ENCODE results near the gene PDP2.

Gene PDP2

DNA sequence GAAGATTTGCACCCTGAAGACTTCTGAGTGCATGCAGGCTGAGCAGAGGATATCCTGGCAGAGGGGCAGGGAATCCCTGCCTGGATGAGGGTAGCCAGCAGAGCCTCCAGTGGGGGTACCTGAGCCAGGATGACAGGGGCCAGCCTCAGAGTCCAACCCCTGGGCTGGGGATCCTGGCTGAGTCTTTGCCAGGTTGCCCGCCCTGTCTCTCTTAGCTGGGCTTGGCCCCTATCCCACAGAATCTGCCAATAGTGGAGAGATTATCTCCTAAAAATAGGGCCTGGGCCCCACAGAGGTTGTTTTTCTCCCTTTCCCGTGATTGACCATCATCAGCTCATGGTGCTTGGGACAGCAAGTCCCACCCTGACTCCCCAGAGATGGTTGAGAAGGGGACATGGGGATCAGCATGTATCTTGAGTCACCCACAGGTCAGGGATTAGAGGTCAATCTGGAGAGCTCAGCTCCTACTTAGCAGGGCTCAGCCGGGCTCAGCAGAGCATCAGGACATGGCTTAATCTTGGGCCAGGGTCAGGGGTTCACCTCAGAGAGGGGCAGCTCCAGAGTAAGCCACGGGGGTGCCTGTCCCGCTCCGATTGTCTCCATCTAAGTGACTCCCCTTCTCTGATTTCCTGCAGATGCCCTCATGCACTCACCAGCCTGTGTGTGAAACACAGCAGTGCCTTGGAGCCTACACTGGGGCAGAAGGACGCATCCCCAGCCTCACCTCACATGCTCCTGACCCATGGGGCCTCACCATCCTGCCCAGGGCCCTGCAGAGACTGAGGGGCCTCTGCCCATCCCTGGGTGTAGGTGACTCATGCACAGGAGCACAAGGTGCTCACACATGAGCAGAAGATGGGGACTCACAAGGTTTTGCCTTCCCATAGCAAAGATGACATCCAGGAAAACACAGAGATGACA lies 26.9 kb downstream of the PDP2 start:
- no peak for DNase-seq
- Histone ChIP-seq H3K9ac (ENCODE audit: low read length) (no peak overlapping the region), H3K79me2 (ENCODE audit: control insufficient read depth, insufficient read depth, low read length, poor library complexity) (no peaks in the 10 kb centered on the region), H3K18ac (ENCODE audit: low read length) (no peak overlapping the region), H4K12ac (ENCODE audit: low read depth, low read length) (no peak overlapping the region), H4K8ac (ENCODE audit: low read depth, low read length) (no peak overlapping the region), H2AFZ (ENCODE audit: insufficient read depth, low read length, poor library complexity) (no peak overlapping the region), H3K4ac (ENCODE audit: low read depth, low read length) (no peak overlapping the region), H3K79me1 (ENCODE audit: low read length) (no peaks in the 10 kb centered on the region), H2BK120ac (ENCODE audit: insufficient read depth, low read length, poor library complexity) (no peak overlapping the region), H3K9me3 (ENCODE audit: insufficient read depth, low read depth, low read length) (peaks cover 2% of the 10 kb centered on the region), H2BK5ac (ENCODE audit: low read depth, low read length, poor library complexity) (no peak overlapping the region), H3K36me3 (ENCODE audit: control insufficient read depth in 1 of 2, insufficient read depth in 2 of 2, low read length in 2 of 2) (no peaks in the 10 kb centered on the region), H3K4me1 (ENCODE audit: control insufficient read depth in 1 of 2, insufficient read depth in 2 of 2, low read length in 2 of 2) (no peaks in the 10 kb centered on the region), H3K4me2 (ENCODE audit: low read length) (no peak overlapping the region), H3K14ac (ENCODE audit: low read length) (no peak overlapping the region), H3K4me3 (ENCODE audit: low read depth, low read length) (no peak overlapping the region), H3K23ac (ENCODE audit: low read length) (no peak overlapping the region), H2AK5ac (ENCODE audit: low read length) (no peak overlapping the region), H3K27ac (ENCODE audit: low read depth, low read length) (no peak overlapping the region), H4K91ac (ENCODE audit: low read depth, low read length) (no peak overlapping the region), H3K27me3 (ENCODE audit: insufficient read depth, low read length) (no peaks in the 10 kb centered on the region), H2BK12ac (ENCODE audit: low read length) (no peak overlapping the region)
- WGBS (ENCODE audit: extremely low coverage, insufficient coverage, insufficient read length), result no CpG with 5 or more reads among the region's 7 CpGs

DNA sequence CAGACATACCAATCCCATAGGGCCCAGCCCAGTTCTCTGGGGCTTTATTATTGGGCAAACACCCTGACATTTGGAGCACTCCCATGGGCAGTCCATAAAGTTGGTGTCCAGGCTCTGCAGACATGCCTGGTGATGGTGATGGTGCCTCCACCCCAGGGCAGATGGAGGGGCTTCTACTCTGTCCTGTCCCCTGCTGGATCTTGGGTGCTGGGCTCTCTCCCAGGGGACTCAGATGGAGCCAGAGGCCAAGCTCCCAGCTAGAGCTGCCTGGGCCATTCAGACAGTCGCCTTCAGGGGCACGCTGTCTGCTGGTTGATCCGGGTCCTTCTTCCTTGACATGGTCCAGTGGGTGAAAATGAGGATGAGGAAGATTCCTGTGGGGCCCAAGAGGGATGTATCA lies 27.8 kb downstream of the PDP2 start:
- Histone ChIP-seq H3K4me2 (ENCODE audit: low read length) (no peak overlapping the region), H2BK12ac (ENCODE audit: low read length) (no peak overlapping the region), H4K12ac (ENCODE audit: low read depth, low read length) (no peak overlapping the region), H3K14ac (ENCODE audit: low read length) (no peak overlapping the region), H3K79me1 (ENCODE audit: low read length) (no peaks in the 10 kb centered on the region), H3K23ac (ENCODE audit: low read length) (no peak overlapping the region), H3K27ac (ENCODE audit: low read depth, low read length) (no peak overlapping the region), H3K4ac (ENCODE audit: low read depth, low read length) (no peak overlapping the region), H2BK5ac (ENCODE audit: low read depth, low read length, poor library complexity) (no peak overlapping the region), H2AFZ (ENCODE audit: insufficient read depth, low read length, poor library complexity) (no peak overlapping the region), H3K27me3 (ENCODE audit: insufficient read depth, low read length) (no peaks in the 10 kb centered on the region), H3K4me3 (ENCODE audit: low read depth, low read length) (no peak overlapping the region), H2BK120ac (ENCODE audit: insufficient read depth, low read length, poor library complexity) (no peak overlapping the region), H3K36me3 (ENCODE audit: control insufficient read depth in 1 of 2, insufficient read depth in 2 of 2, low read length in 2 of 2) (no peaks in the 10 kb centered on the region), H4K91ac (ENCODE audit: low read depth, low read length) (no peak overlapping the region), H3K79me2 (ENCODE audit: control insufficient read depth, insufficient read depth, low read length, poor library complexity) (no peaks in the 10 kb centered on the region), H4K8ac (ENCODE audit: low read depth, low read length) (no peak overlapping the region), H3K18ac (ENCODE audit: low read length) (no peak overlapping the region), H2AK5ac (ENCODE audit: low read length) (no peak overlapping the region), H3K9me3 (ENCODE audit: insufficient read depth, low read depth, low read length) (peaks cover 2% of the 10 kb centered on the region), H3K4me1 (ENCODE audit: control insufficient read depth in 1 of 2, insufficient read depth in 2 of 2, low read length in 2 of 2) (no peaks in the 10 kb centered on the region), H3K9ac (ENCODE audit: low read length) (no peak overlapping the region)
- DNase-seq, result no peak
- WGBS (ENCODE audit: extremely low coverage, insufficient coverage, insufficient read length), result no CpG with 5 or more reads among the region's 3 CpGs

DNA sequence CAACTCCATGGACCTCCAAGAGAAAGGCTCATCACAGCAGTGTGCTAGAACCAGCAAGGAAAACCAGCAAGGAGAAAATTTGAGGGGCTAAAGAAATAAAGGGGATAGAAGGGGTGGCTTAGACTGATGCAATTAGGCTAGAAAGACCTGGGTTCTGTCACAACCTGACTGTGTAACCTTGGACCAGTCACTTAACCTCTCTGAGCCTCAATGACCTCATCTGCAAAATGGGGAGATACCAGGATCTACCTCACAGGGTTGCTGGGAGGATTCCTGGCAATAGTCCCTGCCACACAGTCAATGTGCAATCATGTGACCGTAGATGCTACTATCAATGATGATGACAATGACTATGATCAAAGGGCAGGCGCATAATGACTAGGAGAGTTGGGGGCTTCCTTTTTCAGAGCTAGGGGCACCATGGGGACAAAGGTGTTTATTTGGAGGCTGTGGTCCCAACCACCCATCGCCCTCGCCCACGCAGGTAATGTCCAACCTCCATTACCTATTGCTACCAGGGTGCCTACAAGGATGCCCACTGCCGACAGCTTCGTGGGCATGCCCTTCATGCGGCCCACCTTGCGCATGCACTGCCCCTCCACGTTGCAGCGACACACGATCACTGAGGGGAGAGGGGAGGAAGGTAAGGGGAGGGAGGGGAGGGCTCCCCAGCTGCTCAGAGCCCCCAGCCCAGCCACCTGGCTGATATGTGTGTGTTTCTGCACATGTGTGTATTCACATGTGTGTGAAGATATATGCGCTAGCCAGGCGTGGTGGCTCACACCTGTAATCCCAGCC lies 28.6 kb downstream of the PDP2 start:
- no peaks in the 10 kb centered on the region for H3K79me2 ChIP-seq (ENCODE audit: control insufficient read depth, insufficient read depth, low read length, poor library complexity)
- H3K23ac ChIP-seq (ENCODE audit: low read length), result no peak overlapping the region
- H2BK5ac ChIP-seq (ENCODE audit: low read depth, low read length, poor library complexity), result no peak overlapping the region
- H2BK120ac ChIP-seq (ENCODE audit: insufficient read depth, low read length, poor library complexity), result no peak overlapping the region
- no CpG with 5 or more reads among the region's 14 CpGs for WGBS (ENCODE audit: extremely low coverage, insufficient coverage, insufficient read length)
- no peak overlapping the region for H4K12ac ChIP-seq (ENCODE audit: low read depth, low read length)
- H3K4ac ChIP-seq (ENCODE audit: low read depth, low read length), result no peak overlapping the region
- H3K4me1 ChIP-seq (ENCODE audit: control insufficient read depth in 1 of 2, insufficient read depth in 2 of 2, low read length in 2 of 2), result no peaks in the 10 kb centered on the region
- H3K9ac ChIP-seq (ENCODE audit: low read length), result no peak overlapping the region
- H3K14ac ChIP-seq (ENCODE audit: low read length), result no peak overlapping the region
- H4K8ac ChIP-seq (ENCODE audit: low read depth, low read length), result no peak overlapping the region
- no peak overlapping the region for H3K27ac ChIP-seq (ENCODE audit: low read depth, low read length)
- H3K18ac ChIP-seq (ENCODE audit: low read length), result no peak overlapping the region
- H3K27me3 ChIP-seq (ENCODE audit: insufficient read depth, low read length), result no peaks in the 10 kb centered on the region
- no peaks in the 10 kb centered on the region for H3K79me1 ChIP-seq (ENCODE audit: low read length)
- H2AK5ac ChIP-seq (ENCODE audit: low read length), result no peak overlapping the region
- H2BK12ac ChIP-seq (ENCODE audit: low read length), result no peak overlapping the region
- no peak overlapping the region for H3K4me3 ChIP-seq (ENCODE audit: low read depth, low read length)
- H4K91ac ChIP-seq (ENCODE audit: low read depth, low read length), result no peak overlapping the region
- H3K9me3 ChIP-seq (ENCODE audit: insufficient read depth, low read depth, low read length), result peaks cover 2% of the 10 kb centered on the region
- H3K36me3 ChIP-seq (ENCODE audit: control insufficient read depth in 1 of 2, insufficient read depth in 2 of 2, low read length in 2 of 2), result no peaks in the 10 kb centered on the region
- no peak overlapping the region for H2AFZ ChIP-seq (ENCODE audit: insufficient read depth, low read length, poor library complexity)
- no peak for DNase-seq
- H3K4me2 ChIP-seq (ENCODE audit: low read length), result no peak overlapping the region

DNA sequence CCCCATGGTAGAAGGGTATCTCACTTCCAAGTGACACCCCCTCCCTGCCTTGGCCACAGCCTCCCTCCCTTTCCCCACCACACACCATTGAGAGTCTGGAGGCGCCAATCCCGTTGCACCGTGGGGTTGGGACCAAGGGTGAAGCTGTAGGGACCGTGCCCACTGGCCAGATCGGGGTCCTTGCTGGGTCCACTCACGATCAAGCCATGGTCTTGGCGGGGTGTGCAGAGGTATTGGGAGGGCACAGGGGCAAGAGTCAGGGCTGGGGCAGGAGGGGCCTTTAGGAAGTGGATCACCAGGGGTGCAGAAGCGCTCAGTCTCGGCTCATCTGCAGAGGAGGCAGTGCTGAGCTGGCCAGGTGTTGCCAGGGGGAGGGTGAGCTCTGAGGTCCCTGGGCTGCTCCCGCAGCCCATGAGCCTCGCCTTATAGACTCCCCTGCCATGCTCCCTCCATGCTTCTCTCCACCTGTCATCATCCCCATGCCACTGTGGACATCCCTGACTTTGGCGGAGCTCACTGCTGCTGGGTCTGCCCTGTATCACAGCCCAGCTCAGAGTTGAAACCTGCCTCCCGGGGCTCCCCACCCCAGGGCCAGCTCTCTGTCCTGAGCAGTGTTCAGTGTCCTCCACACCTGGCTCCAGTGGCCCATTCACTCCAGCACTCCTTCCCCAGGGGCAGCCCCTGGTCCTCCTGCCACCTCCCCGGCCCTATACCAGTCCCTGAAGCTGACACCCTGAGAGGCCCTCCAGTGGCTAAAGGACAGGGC lies 30.0 kb downstream of the PDP2 start:
- no peak overlapping the region for H3K9ac ChIP-seq (ENCODE audit: low read length)
- H3K23ac ChIP-seq (ENCODE audit: low read length), result no peak overlapping the region
- no CpG with 5 or more reads among the region's 14 CpGs for WGBS (ENCODE audit: extremely low coverage, insufficient coverage, insufficient read length)

More for the DNA sequence above, 30.0 kb downstream of the PDP2 start:
- H3K4me1 ChIP-seq (ENCODE audit: control insufficient read depth in 1 of 2, insufficient read depth in 2 of 2, low read length in 2 of 2), result no peaks in the 10 kb centered on the region
- no peak overlapping the region for H3K27ac ChIP-seq (ENCODE audit: low read depth, low read length)
- H3K9me3 ChIP-seq (ENCODE audit: insufficient read depth, low read depth, low read length), result peaks cover 2% of the 10 kb centered on the region
- H3K18ac ChIP-seq (ENCODE audit: low read length), result no peak overlapping the region
- H2BK5ac ChIP-seq (ENCODE audit: low read depth, low read length, poor library complexity), result no peak overlapping the region
- H3K79me2 ChIP-seq (ENCODE audit: control insufficient read depth, insufficient read depth, low read length, poor library complexity), result no peaks in the 10 kb centered on the region
- H3K27me3 ChIP-seq (ENCODE audit: insufficient read depth, low read length), result no peaks in the 10 kb centered on the region
- no peaks in the 10 kb centered on the region for H3K36me3 ChIP-seq (ENCODE audit: control insufficient read depth in 1 of 2, insufficient read depth in 2 of 2, low read length in 2 of 2)
- no peak overlapping the region for H4K8ac ChIP-seq (ENCODE audit: low read depth, low read length)
- no peak overlapping the region for H2BK12ac ChIP-seq (ENCODE audit: low read length)
- H4K12ac ChIP-seq (ENCODE audit: low read depth, low read length), result no peak overlapping the region
- H3K79me1 ChIP-seq (ENCODE audit: low read length), result no peaks in the 10 kb centered on the region
- H2BK120ac ChIP-seq (ENCODE audit: insufficient read depth, low read length, poor library complexity), result no peak overlapping the region
- no peak overlapping the region for H3K4ac ChIP-seq (ENCODE audit: low read depth, low read length)
- no peak overlapping the region for H2AK5ac ChIP-seq (ENCODE audit: low read length)
- no peak overlapping the region for H3K4me2 ChIP-seq (ENCODE audit: low read length)
- H3K4me3 ChIP-seq (ENCODE audit: low read depth, low read length), result no peak overlapping the region
- H2AFZ ChIP-seq (ENCODE audit: insufficient read depth, low read length, poor library complexity), result no peak overlapping the region
- H4K91ac ChIP-seq (ENCODE audit: low read depth, low read length), result no peak overlapping the region
- H3K14ac ChIP-seq (ENCODE audit: low read length), result no peak overlapping the region
- no peak for DNase-seq
